Thyroid gland (tissue), 4 donors: ENCODE data around the gene CISTR. TPM values are rescaled to one million over a fixed set of nuclear protein-coding genes. Genes with fewer than 3 reads are reported as not detected.

ENCODE experiments used
- DNase-seq, 2 donors: peaks; one replicate each; pipeline ENCODE4 v3.0.0-alpha.2; 2019
- H3K27ac ChIP-seq, 3 donors: fragments of 200-600 bp; sonication (generic); 1 replicate in 2 of 3; 2 replicates in 1 of 3; pipeline ENCODE4 v1.5.1; 2016 to 2019; ENCODE audit warnings: mild to moderate bottlenecking in 1 of 3, moderate library complexity in 1 of 3
- H3K27me3 ChIP-seq: fragments of 200-600 bp; sonication (generic); one replicate; pipeline ENCODE4 v1.5.1; 2019
- H3K36me3 ChIP-seq, 2 donors: fragments of 200-600 bp; sonication (generic); one replicate each; pipeline ENCODE4 v1.5.1; 2016 to 2019
- H3K4me1 ChIP-seq, 2 donors: fragments of 200-600 bp; sonication (generic); one replicate each; pipeline ENCODE4 v1.5.1; 2017 to 2019
- H3K4me3 ChIP-seq, 3 donors: fragments of 200-600 bp; sonication (generic); replicated peaks in 1 of 3; 1 replicate in 2 of 3; 2 replicates in 1 of 3; pipeline ENCODE4 v1.5.1; 2016; ENCODE audit warnings: mild to moderate bottlenecking in 1 of 3
- H3K9me3 ChIP-seq: fragments of 200-600 bp; sonication (generic); one replicate; pipeline ENCODE4 v1.5.1; 2017
- POLR2A ChIP-seq, 2 donors: fragments of 450-650 bp; IDR thresholded peaks; one replicate each; pipeline ENCODE4 v1.6.1; 2017; ENCODE audit warnings: antibody characterized with exemption in 2 of 2, mild to moderate bottlenecking in 2 of 2, moderate library complexity in 1 of 2
- WGBS, 2 donors: methylation state at CpG; one replicate each; pipeline ENCODE4 v1.1.5; 2017; 5-methylcytosine and 5-hydroxymethylcytosine counted together
- intact Hi-C: fragments of 100-400 bp; cut with DNase I; formaldehyde crosslinking; loops from one replicate; pipeline ENCODE4 v1.15.1; 2023
- total RNA-seq, 4 donors: library from RNA; depleted of rRNA; stranded (reverse); fragments of >200 nt; gene quantifications; one replicate each; pipeline ENCODE4 v1.2.3, GENCODE V29; 2016
- TF ChIP-seq, protein P1 (sequence below), 6 experiments: fragments of 200-600 bp in 3 of 6; fragments of 450-650 bp in 3 of 6; sonication (generic) in 3 of 6; IDR thresholded peaks; one replicate each; pipeline ENCODE4 v1.5.1; 2016 to 2019; ENCODE audit warnings: antibody characterized with exemption in 6 of 6, mild to moderate bottlenecking in 2 of 6, inconsistent platforms in 1 of 6, moderate library complexity in 1 of 6

CISTR gene
- total RNA-seq, 4 donors from 2014 or later: not detected

DNA sequence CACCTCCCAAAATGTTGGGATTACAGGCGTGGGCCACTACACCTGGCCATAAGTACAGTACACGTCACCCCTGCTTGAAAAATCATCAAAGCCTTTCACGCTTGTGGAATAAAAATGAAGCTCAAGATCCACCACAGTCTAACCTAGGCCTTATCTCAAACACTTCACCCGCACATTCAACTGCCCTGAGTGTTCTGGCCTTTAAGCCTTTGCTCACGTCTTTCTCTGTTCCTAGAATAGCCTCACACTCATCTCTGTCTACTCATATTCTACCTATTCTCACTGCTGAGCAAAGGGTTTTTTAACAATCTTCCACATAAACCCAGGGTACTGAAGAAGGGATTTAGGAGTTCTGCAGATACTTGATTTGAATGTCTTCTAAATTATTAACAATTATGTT lies 34.5 kb downstream of the CISTR start:
- DNase-seq: no peak
- 90 to 94% methylated on average over 5 of the region's 5 CpGs for WGBS, 2 donors
- H3K36me3 ChIP-seq: peaks cover 59 to 70% of the 10 kb centered on the region in 2 donors

DNA sequence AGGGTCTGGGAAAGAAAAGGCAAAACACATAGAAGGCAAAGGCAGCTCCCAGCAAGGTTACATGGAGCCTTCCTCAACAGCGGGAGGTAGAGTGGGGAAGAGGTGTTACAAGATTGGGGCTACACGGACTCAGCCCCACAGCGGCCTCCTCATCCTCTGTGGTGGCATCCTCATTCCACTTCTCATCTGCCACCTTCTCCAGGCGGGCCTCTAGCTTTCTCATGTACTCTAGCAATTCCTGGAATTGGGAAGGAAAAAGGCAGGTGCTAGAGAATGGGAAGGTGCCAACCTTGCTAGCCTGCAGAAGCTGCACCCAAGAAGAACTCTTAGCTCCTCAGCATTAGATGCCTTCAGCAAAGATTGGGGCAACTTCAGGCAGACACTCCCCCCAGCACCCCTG lies 37.8 kb downstream of the CISTR start:
- H3K27ac ChIP-seq: no peak overlapping the region
- no peak overlapping the region for H3K4me3 ChIP-seq
- peaks cover 39% of the 10 kb centered on the region in 2 donors for H3K36me3 ChIP-seq
- intact Hi-C loops: no loop called here
- no peak for TF ChIP-seq POLR2A (IDR thresholded peaks at IDR 0.05)
- TF ChIP-seq, protein P1, sequence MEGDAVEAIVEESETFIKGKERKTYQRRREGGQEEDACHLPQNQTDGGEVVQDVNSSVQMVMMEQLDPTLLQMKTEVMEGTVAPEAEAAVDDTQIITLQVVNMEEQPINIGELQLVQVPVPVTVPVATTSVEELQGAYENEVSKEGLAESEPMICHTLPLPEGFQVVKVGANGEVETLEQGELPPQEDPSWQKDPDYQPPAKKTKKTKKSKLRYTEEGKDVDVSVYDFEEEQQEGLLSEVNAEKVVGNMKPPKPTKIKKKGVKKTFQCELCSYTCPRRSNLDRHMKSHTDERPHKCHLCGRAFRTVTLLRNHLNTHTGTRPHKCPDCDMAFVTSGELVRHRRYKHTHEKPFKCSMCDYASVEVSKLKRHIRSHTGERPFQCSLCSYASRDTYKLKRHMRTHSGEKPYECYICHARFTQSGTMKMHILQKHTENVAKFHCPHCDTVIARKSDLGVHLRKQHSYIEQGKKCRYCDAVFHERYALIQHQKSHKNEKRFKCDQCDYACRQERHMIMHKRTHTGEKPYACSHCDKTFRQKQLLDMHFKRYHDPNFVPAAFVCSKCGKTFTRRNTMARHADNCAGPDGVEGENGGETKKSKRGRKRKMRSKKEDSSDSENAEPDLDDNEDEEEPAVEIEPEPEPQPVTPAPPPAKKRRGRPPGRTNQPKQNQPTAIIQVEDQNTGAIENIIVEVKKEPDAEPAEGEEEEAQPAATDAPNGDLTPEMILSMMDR (IDR thresholded peaks at IDR 0.05): no peak
- H3K9me3 ChIP-seq: no peaks in the 10 kb centered on the region
- no peaks in the 10 kb centered on the region for H3K27me3 ChIP-seq
- WGBS, 2 donors: 90 to 91% methylated on average over 4 of the region's 4 CpGs
- no peaks in the 10 kb centered on the region for H3K4me1 ChIP-seq
- no peak for DNase-seq

More for the DNA sequence above, 34.5 kb downstream of the CISTR start:
- H3K4me3 ChIP-seq: no peak overlapping the region
- H3K4me1 ChIP-seq: no peaks in the 10 kb centered on the region
- TF ChIP-seq, protein P1 (IDR thresholded peaks at IDR 0.05): no peak
- no peak for TF ChIP-seq POLR2A (IDR thresholded peaks at IDR 0.05)
- intact Hi-C loops: no loop called here
- H3K27me3 ChIP-seq: no peaks in the 10 kb centered on the region
- H3K9me3 ChIP-seq: no peaks in the 10 kb centered on the region
- H3K27ac ChIP-seq: no peak overlapping the region

DNA sequence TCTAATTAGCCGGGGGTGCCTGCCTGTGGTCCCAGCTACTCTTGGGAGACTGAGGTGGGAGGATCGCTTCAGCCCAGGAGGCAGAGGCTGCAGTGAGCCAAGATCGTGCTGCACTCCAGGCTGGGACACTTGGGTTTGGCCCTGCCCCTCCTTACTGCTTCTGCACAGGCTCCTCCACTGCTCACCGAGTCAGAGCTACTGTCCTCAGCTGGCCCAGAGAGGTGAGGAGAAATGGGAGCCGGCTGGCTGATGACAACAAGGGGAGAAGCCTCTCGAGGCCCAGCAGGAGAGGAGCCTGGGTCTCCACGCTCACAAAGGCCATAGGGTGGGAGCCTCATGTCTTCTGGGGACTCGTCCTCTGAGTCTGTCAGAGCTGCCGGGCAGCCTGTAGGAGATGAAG lies 38.3 kb downstream of the CISTR start:
- DNase-seq: no peak
- Histone ChIP-seq H3K27ac (no peak overlapping the region), H3K9me3 (no peaks in the 10 kb centered on the region), H3K4me3 (no peak overlapping the region), H3K27me3 (no peaks in the 10 kb centered on the region), H3K4me1 (no peaks in the 10 kb centered on the region), H3K36me3 (peaks cover 36 to 39% of the 10 kb centered on the region in 2 donors)
- TF ChIP-seq, protein P1 (IDR thresholded peaks at IDR 0.05): no peak
- no peak for TF ChIP-seq POLR2A (IDR thresholded peaks at IDR 0.05)
- intact Hi-C loops: no loop called here
- 90 to 93% methylated on average over 9 of the region's 9 CpGs for WGBS, 2 donors

DNA sequence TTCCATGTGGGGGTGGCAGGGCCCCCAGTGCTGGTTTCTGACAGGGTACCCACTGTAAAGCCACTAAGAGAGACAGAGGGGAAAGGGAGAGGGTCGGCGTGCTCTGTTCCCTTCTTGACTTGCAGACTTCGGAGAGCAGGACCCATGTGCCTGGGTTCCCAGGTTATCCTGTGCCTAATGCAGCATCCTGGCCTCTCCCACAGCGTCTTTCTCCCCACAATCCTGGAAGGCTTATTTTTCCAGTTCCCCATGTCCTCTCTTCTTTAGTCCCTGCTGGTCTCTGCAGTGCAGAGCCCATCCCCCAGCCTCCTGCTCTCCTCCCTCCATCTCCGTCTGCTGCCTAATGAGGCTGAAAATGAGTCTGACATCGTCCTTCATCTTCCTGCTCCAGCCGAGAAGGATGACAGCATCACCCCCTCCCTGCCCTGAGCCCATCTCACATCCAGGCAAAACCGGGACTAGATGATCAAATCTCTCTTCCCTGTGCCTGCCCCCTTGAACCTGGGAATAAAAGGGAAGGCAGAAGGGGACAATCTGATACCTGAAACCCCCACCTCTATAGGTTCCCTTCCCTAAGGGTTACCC lies 39.6 kb downstream of the CISTR start:
- H3K27ac ChIP-seq: no peak overlapping the region
- H3K36me3 ChIP-seq: peaks cover 36 to 39% of the 10 kb centered on the region in 2 donors
- TF ChIP-seq POLR2A (IDR thresholded peaks at IDR 0.05): no peak
- TF ChIP-seq, protein P1 (IDR thresholded peaks at IDR 0.05): no peak

DNA sequence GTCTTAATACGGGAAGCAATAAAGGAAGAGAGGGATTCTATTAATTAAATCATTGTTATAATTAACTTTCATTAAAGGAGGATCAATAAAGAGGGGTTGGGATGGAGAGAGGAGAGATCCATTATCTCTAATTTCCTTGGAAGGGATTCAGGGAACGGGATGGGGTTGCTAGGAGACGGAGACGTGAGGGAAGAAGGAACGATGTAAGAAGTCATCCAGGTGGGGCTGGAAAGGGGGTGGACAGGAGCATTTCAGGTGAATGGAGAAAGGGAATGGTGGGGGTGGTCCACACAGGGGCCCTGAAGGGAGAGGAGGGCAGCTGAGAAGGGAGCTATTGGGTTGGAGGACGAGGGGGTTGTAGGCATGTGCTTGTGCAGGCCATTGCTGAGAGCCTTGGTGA lies 41.7 kb downstream of the CISTR start:
- Histone ChIP-seq H3K4me3 (no peak overlapping the region), H3K4me1 (no peaks in the 10 kb centered on the region), H3K27ac (no peak overlapping the region), H3K9me3 (no peaks in the 10 kb centered on the region), H3K36me3 (peaks cover 24 to 25% of the 10 kb centered on the region in 2 donors), H3K27me3 (no peaks in the 10 kb centered on the region)
- DNase-seq: no peak
- intact Hi-C loops: no loop called here
- TF ChIP-seq POLR2A (IDR thresholded peaks at IDR 0.05): no peak
- TF ChIP-seq, protein P1 (IDR thresholded peaks at IDR 0.05): no peak
- 43 to 59% methylated on average over 6 of the region's 6 CpGs for WGBS, 2 donors

More for the DNA sequence above, 39.6 kb downstream of the CISTR start:
- WGBS, 2 donors: 84 to 86% methylated on average over 8 of the region's 8 CpGs
- Histone ChIP-seq H3K4me3 (no peak overlapping the region), H3K27me3 (no peaks in the 10 kb centered on the region), H3K9me3 (no peaks in the 10 kb centered on the region), H3K4me1 (no peaks in the 10 kb centered on the region)
- intact Hi-C loops: no loop called here
- DNase-seq: no peak
